Coronary artery (tissue), 2 donors: ENCODE results near the gene STX11.

ENCODE experiments used
- DNase-seq: peaks from one replicate; pipeline ENCODE4 v3.0.0-alpha.2; 2017; ENCODE audit warnings: low spot score
- H3K27ac ChIP-seq, 2 donors: fragments of 200-600 bp; sonication (generic); one replicate each; pipeline ENCODE4 v1.5.1; 2016 to 2019
- H3K4me3 ChIP-seq: fragments of 200-600 bp; sonication (generic); 2 replicates; pipeline ENCODE4 v1.5.1; 2016; ENCODE audit warnings: mild to moderate bottlenecking, moderate library complexity
- CTCF ChIP-seq: fragments of 200-600 bp; sonication (generic); IDR thresholded peaks from one replicate; pipeline ENCODE4 v1.5.1; 2019; ENCODE audit warnings: antibody characterized with exemption

STX11 gene

GRCh38 chr6:144162977-144163376, 12.7 kb downstream of the STX11 start:
- no peak for DNase-seq
- TF ChIP-seq CTCF = no peak
- no peak overlapping the region for H3K4me3 ChIP-seq
- H3K27ac ChIP-seq = no peak overlapping the region

- H3K27ac ChIP-seq = no peak overlapping the region
- no peak for DNase-seq
- no peak for TF ChIP-seq CTCF
- no peak overlapping the region for H3K4me3 ChIP-seq
These were observed 15.5 kb downstream of the STX11 start for GRCh38 chr6:144165784-144166183.

- no peak for TF ChIP-seq CTCF
- Histone ChIP-seq H3K4me3 (no peak overlapping the region), H3K27ac (no peak overlapping the region)
- DNase-seq = no peak
These were observed 19.7 kb downstream of the STX11 start for GRCh38 chr6:144170044-144170443.

- Histone ChIP-seq H3K27ac (no peak overlapping the region), H3K4me3 (no peak overlapping the region)
- TF ChIP-seq CTCF = no peak
- DNase-seq = no peak
These were observed 21.1 kb downstream of the STX11 start for GRCh38 chr6:144171406-144171805.

- no peak overlapping the region for H3K27ac ChIP-seq
- DNase-seq = no peak
- no peak for TF ChIP-seq CTCF
- no peak overlapping the region for H3K4me3 ChIP-seq
These were observed 23.7 kb downstream of the STX11 start for GRCh38 chr6:144174006-144174405.

- no peak overlapping the region for H3K4me3 ChIP-seq
- DNase-seq = no peak
- no peak overlapping the region for H3K27ac ChIP-seq
- no peak for TF ChIP-seq CTCF
These were observed 25.7 kb downstream of the STX11 start for GRCh38 chr6:144176043-144176442.

- no peak for DNase-seq
- Histone ChIP-seq H3K4me3 (no peak overlapping the region), H3K27ac (no peak overlapping the region)
- TF ChIP-seq CTCF = no peak
These were observed 27.4 kb downstream of the STX11 start for GRCh38 chr6:144177726-144178125.
